ENCODE measurements around the gene GTF2H3. TPM values are rescaled to one million over a fixed set of nuclear protein-coding genes. Genes with fewer than 3 reads are reported as not detected.

Gene GTF2H3
- polyA plus RNA-seq, 2 of the 4 experiments (the other 2 are of a cell fraction) = 25.5 to 85.3 TPM

DNA sequence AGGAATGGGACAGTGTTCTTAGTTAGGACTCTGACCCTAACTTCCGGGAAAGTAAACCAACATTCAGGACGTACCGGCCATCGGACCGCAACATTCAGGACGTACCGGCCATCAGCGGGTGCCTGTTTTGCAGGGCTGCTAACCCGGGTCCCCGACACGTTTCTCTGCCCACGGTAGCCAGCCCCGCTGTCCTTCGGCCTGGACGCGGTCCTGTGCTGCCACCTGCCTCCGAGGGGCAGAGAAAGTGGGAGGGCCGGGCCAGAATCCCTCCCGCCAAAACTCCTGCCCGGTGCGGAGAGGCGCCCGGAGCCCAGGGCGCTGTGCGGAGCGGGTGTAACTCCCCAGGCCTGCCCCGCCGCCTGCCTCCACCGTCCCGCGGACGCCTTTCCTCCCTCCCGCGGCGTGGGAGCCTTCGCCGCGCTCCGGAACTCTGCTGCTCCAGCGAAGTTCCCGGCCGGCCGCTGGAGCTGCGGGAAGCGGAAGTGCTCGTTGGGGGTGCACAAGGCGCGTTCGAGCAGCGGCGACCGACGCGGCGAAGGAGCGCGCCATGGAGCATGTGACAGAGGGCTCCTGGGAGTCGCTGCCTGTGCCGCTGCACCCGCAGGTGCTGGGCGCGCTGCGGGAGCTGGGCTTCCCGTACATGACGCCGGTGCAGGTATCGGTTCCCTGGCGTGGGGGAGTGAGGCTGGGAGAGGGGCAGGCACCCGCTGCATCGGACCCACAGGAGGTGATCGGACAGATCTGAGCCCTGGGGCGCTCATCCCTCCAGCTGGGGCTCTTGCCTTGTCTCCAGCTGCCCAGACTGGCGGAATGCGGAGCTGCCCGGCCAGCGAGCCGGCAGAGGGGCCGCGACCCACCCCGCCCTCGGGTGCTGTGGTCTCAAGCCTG, 31.8 kb upstream of the GTF2H3 start, which contains the start of gene DDX55 (continued):
- TF ChIP-seq USF2 (IDR thresholded peaks at IDR 0.05) = peak; percentile 71
- TF ChIP-seq RFX5 (IDR thresholded peaks at IDR 0.05) = peak; percentile 70; the same call in 1 of the 2 replicates
- TF ChIP-seq POLR2A (IDR thresholded peaks at IDR 0.05; ENCODE audit: low read length) = peak; percentile 96
- TF ChIP-seq, protein P1, sequence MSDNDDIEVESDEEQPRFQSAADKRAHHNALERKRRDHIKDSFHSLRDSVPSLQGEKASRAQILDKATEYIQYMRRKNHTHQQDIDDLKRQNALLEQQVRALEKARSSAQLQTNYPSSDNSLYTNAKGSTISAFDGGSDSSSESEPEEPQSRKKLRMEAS (IDR thresholded peaks at IDR 0.05) = peak; percentile 99
- TF ChIP-seq ZNF302 (CRISPR knock-in tag; IDR thresholded peaks at IDR 0.05) = no peak
- TF ChIP-seq TP53 (CRISPR knock-in tag; IDR thresholded peaks at IDR 0.05) = peak; percentile 82
- TF ChIP-seq BHLHE40 (IDR thresholded peaks at IDR 0.05; ENCODE audit: low read depth, low read length) = no peak
- no peak for TF ChIP-seq POLR2AphosphoS2 (conservative IDR thresholded peaks at IDR 0.05; ENCODE audit: low read length)
- no peak for TF ChIP-seq CBX8 (IDR thresholded peaks at IDR 0.05)
- TF ChIP-seq FOSB (CRISPR knock-in tag; IDR thresholded peaks at IDR 0.05) = no peak
- TF ChIP-seq TFCP2L1 (CRISPR knock-in tag; IDR thresholded peaks at IDR 0.05) = 0 out of 2 replicates have a peak, but pooled peaks have one; percentile 36
- no peak; the same call in 1 of the 2 replicates for TF ChIP-seq HOXB5 (CRISPR knock-in tag; IDR thresholded peaks at IDR 0.05)
- TF ChIP-seq ZSCAN20 (CRISPR knock-in tag; IDR thresholded peaks at IDR 0.05) = no peak
- TF ChIP-seq KDM5A (IDR thresholded peaks at IDR 0.05) = peak; percentile 100
- TF ChIP-seq SMC3 (IDR thresholded peaks at IDR 0.05) = peak; percentile 46; the same call in 2 of the 3 replicates
- no peak for TF ChIP-seq HOXA7 (CRISPR knock-in tag; IDR thresholded peaks at IDR 0.05)
- peak; percentile 72; the same call in 1 of the 2 replicates for TF ChIP-seq HOXB13 (CRISPR knock-in tag; IDR thresholded peaks at IDR 0.05; ENCODE audit: low read depth)
- TF ChIP-seq NFE2L2 (conservative IDR thresholded peaks at IDR 0.05; ENCODE audit: low read length) = no peak
- TF ChIP-seq E2F6 (IDR thresholded peaks at IDR 0.05; ENCODE audit: borderline replicate concordance, low read depth) = peak; percentile 93
- peak; percentile 1 for TF ChIP-seq ZFP36 (IDR thresholded peaks at IDR 0.05; ENCODE audit: borderline replicate concordance, partially characterized antibody)
- TF ChIP-seq CHD4 (IDR thresholded peaks at IDR 0.05; ENCODE audit: borderline replicate concordance) = no peak
- peak; percentile 21; the same call in 1 of the 2 replicates for TF ChIP-seq KDM1A (IDR thresholded peaks at IDR 0.05; ENCODE audit: low read depth)
- TF ChIP-seq EP300 (IDR thresholded peaks at IDR 0.05) = no peak
- peak; percentile 87; the same call in 1 of the 2 replicates for TF ChIP-seq EHF (CRISPR knock-in tag; IDR thresholded peaks at IDR 0.05)
- no peak for TF ChIP-seq MAZ (IDR thresholded peaks at IDR 0.05; ENCODE audit: borderline replicate concordance, low read depth, low read length)
- peak; percentile 84 to 91 for TF ChIP-seq JUN (IDR thresholded peaks at IDR 0.05)
- no peak for TF ChIP-seq MAFK (IDR thresholded peaks at IDR 0.05; ENCODE audit: partially characterized antibody)
- TF ChIP-seq, protein P2, sequence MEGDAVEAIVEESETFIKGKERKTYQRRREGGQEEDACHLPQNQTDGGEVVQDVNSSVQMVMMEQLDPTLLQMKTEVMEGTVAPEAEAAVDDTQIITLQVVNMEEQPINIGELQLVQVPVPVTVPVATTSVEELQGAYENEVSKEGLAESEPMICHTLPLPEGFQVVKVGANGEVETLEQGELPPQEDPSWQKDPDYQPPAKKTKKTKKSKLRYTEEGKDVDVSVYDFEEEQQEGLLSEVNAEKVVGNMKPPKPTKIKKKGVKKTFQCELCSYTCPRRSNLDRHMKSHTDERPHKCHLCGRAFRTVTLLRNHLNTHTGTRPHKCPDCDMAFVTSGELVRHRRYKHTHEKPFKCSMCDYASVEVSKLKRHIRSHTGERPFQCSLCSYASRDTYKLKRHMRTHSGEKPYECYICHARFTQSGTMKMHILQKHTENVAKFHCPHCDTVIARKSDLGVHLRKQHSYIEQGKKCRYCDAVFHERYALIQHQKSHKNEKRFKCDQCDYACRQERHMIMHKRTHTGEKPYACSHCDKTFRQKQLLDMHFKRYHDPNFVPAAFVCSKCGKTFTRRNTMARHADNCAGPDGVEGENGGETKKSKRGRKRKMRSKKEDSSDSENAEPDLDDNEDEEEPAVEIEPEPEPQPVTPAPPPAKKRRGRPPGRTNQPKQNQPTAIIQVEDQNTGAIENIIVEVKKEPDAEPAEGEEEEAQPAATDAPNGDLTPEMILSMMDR (IDR thresholded peaks at IDR 0.05) = peak; percentile 52
- TF ChIP-seq, protein P3, sequence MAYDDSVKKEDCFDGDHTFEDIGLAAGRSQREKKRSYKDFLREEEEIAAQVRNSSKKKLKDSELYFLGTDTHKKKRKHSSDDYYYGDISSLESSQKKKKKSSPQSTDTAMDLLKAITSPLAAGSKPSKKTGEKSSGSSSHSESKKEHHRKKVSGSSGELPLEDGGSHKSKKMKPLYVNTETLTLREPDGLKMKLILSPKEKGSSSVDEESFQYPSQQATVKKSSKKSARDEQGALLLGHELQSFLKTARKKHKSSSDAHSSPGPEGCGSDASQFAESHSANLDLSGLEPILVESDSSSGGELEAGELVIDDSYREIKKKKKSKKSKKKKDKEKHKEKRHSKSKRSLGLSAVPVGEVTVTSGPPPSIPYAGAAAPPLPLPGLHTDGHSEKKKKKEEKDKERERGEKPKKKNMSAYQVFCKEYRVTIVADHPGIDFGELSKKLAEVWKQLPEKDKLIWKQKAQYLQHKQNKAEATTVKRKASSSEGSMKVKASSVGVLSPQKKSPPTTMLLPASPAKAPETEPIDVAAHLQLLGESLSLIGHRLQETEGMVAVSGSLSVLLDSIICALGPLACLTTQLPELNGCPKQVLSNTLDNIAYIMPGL (CRISPR knock-in tag; IDR thresholded peaks at IDR 0.05; ENCODE audit: borderline replicate concordance) = peak; percentile 94
- no peak for TF ChIP-seq RNF2 (IDR thresholded peaks at IDR 0.05; ENCODE audit: borderline replicate concordance, low read depth)
- TF ChIP-seq ATOH8 (CRISPR knock-in tag; IDR thresholded peaks at IDR 0.05; ENCODE audit: low read depth) = peak; percentile 83; the same call in 1 of the 2 replicates
